Activated T-helper 2 cell treated with anti-CD3 and anti-CD28 coated beads, Interferon-gamma antibody, Interleukin-2, Interleukin-4, amounts not matched to agents 10 μg/mL and 5 μg/mL and 100 μg/mL, durations not matched to agents 14 hours and 24 hours and 36 hours (primary cell): ENCODE measurements around the gene CYP4F22. TPM values are rescaled to one million over a fixed set of nuclear protein-coding genes. Genes with fewer than 3 reads are reported as not detected.
"Not testable (repeated sequence)": the region's sequence is repeated elsewhere in the genome, so short reads cannot be mapped to it uniquely, and the experiment has no call there.

Experiments used
- DNase-seq: peaks from one replicate; pipeline ENCODE4 v3.0.0; 2021; ENCODE audit warnings: low spot score
- H3K27ac Mint-ChIP-seq: one replicate; pipeline ENCODE4 v1.8.0; 2021; ENCODE audit warnings: mixed read lengths
- H3K27me3 Mint-ChIP-seq: one replicate; pipeline ENCODE4 v1.8.0; 2021; ENCODE audit warnings: low read depth, mixed read lengths
- H3K36me3 Mint-ChIP-seq: one replicate; pipeline ENCODE4 v1.8.0; 2021; ENCODE audit warnings: low read depth, mixed read lengths
- H3K4me1 Mint-ChIP-seq: one replicate; pipeline ENCODE4 v1.8.0; 2021; ENCODE audit warnings: low read depth, mixed read lengths
- H3K4me3 Mint-ChIP-seq: one replicate; pipeline ENCODE4 v1.8.0; 2021; ENCODE audit warnings: low read depth, mild to moderate bottlenecking, moderate library complexity, mixed read lengths
- H3K9me3 Mint-ChIP-seq: one replicate; pipeline ENCODE4 v1.8.0; 2021; ENCODE audit warnings: mixed read lengths
- intact Hi-C: fragments of 100-400 bp; cut with micrococcal nuclease; formaldehyde crosslinking; loops from one replicate; pipeline ENCODE4 v1.15.1; 2023
- total RNA-seq: library from RNA; stranded (reverse); gene quantifications from 2 replicates; pipeline ENCODE4 v1.2.3, GENCODE V29; 2022

Gene CYP4F22
- total RNA-seq = 0.14 TPM in 2 replicates

DNA sequence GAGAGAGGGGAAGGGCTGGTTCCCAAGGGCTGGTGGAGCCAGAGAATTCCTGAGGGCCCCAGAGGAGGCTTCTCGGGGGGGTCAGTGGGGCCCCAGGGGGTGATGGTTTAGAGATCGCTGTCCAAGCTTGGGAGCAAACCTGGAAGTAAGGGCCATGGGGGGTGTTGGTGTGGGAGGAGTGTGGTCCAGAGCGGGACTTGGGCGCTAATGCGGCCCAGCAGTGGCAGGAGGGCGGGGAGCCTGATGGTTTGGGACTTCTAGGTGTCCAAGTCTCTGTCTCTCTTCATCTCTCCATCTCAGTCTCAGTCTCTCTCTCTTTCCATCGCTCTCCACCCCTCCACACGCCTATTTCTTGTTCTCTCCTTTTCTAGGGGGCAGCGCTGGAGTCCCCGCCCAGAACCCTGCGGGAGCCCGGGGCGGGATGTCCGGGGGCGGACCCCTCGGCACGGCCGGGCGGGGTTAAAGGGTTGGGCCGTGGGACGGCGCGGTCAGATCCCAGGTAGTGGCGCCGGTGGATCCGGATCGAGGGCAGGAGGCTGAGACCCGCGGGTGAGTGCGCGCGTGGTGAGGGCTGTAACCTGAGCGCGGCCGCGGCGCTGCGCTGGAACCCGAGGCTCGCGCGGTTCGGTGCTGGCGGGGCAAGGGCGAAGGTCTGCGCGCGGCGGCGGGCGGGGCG lies at the start of gene CYP4F22:
TSS of gene CYP4F22 (plus strand) at position 491 of the 676 bp plus-strand sequence. CDS start 16,812 bp downstream, outside the sequence.
- intact Hi-C loops = no loop called here
- Mint-ChIP-seq H3K4me1 (peaks cover 13% of the 10 kb centered on the region), H3K27me3 (peaks cover 37% of the 10 kb centered on the region), H3K27ac (no peak within 1 kb of the TSS), H3K4me3 (peak within 1 kb of the TSS; percentile 75), H3K36me3 (no peaks in the 10 kb centered on the region), H3K9me3 (no peaks in the 10 kb centered on the region)
- DNase-seq = no peak

DNA sequence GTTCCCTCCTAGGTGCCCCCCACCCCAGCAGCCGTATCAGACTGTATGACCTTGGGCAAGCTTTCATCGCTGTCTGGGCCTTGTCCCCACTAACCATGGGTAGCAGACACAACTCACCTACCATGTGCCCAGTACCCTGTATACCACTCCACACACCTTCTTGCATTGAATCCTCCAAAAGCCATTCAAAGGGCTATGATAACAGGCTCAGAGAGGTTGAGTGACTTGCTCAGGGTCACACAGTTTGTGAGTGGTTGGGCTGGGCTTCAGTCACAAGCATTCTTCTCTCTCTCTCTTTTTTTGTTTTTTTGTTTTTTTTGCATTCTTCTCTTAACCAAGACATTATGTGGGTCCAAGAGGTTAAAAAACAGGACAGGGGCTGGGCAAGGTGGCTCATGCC lies 46.6 kb upstream of the CYP4F22 start:
- H3K4me3 Mint-ChIP-seq = no peak overlapping the region
- H3K27me3 Mint-ChIP-seq = no peaks in the 10 kb centered on the region
- no peaks in the 10 kb centered on the region for H3K9me3 Mint-ChIP-seq
- intact Hi-C loops = loop anchor here (10.0 kb wide), 1 partner anchor 613 kb away; the partner anchor contains the start of gene TPM4
- H3K36me3 Mint-ChIP-seq = peaks cover 62% of the 10 kb centered on the region
- peak overlapping the region; percentile 51 for H3K27ac Mint-ChIP-seq
- peaks cover 28% of the 10 kb centered on the region for H3K4me1 Mint-ChIP-seq
- no peak for DNase-seq

DNA sequence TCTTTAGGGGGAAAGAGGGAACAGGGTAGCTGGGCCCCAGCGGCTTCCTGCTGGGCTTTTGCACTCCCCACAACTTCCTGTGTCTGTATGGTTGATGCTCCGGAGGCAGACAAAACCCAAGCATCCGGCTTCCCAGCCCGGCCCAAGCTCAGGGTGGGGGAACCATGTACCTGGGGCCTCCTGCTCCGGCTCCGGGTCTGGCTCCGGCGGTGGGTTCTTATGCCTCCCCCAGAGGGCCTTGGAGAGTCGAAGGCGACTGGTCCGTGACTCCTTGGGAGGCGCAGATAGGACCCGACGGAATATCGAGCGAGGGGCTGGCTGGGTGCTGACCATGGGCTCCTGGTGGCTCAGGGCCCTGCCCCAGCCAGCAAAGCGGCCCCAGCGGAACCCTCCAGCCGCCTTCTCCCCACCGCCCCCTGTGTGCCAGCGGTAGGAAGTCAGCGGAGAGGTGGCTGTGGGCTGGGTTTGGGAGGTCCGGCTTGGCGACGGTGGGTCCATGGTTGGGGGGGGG lies 44.4 kb upstream of the CYP4F22 start:
- peak; percentile 74 for DNase-seq
- Mint-ChIP-seq H3K27me3 (peaks cover 5% of the 10 kb centered on the region), H3K4me3 (peak overlapping the region; percentile 93), H3K9me3 (peaks cover 3% of the 10 kb centered on the region), H3K27ac (peak overlapping the region; percentile 93), H3K4me1 (peaks cover 49% of the 10 kb centered on the region), H3K36me3 (peaks cover 60% of the 10 kb centered on the region)
- intact Hi-C loops = loop anchor here (10.0 kb wide), 1 partner anchor 611 kb away; the partner anchor contains the start of gene TPM4

DNA sequence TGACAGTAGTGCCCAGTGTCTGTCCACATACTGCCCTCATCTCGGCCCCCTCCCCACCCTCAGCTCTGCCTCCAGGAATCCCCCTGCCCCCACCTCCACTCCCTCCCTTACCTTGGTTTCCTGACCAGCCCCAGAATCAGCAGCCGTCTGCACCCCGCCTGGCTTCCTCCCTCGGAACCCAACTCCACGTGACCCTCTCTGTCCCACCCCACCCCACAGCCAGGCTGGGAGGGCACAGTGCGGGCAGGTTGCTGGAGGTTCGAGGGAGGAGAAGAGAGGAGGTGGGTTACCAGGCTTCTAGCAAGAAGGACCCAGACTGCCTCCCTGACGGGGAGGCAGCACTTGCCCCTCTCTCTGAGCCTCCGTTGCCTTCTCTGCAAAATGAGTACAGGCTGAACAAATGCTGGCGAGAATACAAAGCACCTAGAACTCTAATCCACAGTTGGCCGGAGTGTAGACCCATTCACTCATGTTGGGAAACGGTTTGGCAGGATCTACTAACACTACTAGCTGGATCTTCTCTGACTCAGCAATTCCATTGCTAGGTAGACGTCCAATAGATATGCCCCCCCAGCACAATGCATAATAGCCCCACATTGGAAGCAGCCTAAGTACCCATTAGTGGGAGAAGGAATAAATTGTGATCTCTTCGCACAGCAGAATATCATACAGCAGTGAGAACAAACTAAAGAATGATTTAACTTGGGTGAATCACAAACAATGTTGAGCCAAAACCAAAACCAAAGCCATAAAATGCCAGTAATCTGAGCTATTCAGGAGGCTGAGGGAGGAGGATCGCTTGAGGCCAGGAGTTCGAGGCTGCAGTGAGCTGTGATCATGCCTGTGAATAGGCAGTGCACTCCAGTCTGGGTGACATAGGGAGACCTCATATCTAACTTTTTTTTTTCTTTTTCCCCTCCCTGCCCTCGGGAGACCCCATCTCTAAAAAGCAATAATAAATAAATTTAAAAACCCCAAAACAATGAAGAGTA lies 43.6 kb upstream of the CYP4F22 start, which contains the start of gene RASAL3:
TSS of gene RASAL3 (minus strand) at position 151 of the 992 bp plus-strand sequence. CDS start 186 bp downstream, outside the sequence.
- Mint-ChIP-seq H3K27ac (peak within 1 kb of the TSS; percentile 93), H3K27me3 (peaks cover 10% of the 10 kb centered on the region)
- intact Hi-C loops = loop anchor here (10.0 kb wide), 1 partner anchor 610 kb away; the partner anchor contains the start of gene TPM4

DNA sequence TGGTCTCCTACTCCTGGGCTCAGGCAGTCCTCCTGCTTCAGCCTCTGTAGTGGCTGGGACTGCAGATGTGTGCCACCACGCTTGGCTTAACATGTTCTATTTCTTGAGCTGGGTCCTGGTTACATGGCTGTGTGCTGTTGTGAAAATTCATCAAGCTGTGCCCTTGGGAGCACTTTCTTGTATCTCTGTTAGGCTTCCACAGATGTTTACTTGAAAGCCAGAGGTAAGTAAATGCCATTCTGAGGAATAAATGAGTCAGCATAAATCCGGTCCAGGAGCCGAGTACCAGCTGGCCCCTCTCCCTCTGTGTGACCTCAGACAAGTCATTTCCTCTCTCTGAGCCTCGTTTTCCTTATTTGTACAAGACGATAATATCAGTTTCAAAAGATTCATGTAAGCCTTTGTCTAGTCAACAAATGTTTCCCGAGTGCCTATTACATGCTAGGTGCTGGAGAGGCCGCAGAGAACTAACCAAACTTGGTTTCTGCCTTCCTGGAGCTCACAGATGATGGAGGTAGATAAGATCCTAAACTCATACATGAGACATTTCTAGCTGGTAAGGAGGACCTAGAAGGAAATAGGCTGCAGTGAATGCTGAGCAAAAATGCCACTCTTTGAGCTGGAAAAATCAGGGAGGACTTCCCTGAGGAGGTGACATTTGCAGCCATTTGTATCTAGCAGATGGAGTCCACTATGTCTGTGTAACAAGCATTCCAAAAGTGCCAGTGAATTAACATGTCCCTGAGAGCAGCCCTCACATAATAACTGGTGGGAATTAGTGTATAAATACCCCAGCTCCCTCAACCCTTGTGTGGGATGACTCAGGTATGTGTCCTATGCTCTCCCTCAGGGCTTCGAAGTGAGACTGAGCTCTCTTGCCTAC lies 41.2 kb upstream of the CYP4F22 start:
- peaks cover 14% of the 10 kb centered on the region for H3K27me3 Mint-ChIP-seq
- DNase-seq = peak; percentile 69
- peaks cover 3% of the 10 kb centered on the region for H3K9me3 Mint-ChIP-seq
- peaks cover 38% of the 10 kb centered on the region for H3K36me3 Mint-ChIP-seq
- peak overlapping the region; percentile 85 for H3K27ac Mint-ChIP-seq
- H3K4me3 Mint-ChIP-seq = peak overlapping the region; percentile 43
- peaks cover 49% of the 10 kb centered on the region for H3K4me1 Mint-ChIP-seq
- intact Hi-C loops = loop anchor here (1.0 to 10.0 kb wide), 7 partner anchors 35 to 608 kb away; partner anchors contain the start of genes AKAP8 and TPM4

More for the DNA sequence above, 43.6 kb upstream of the CYP4F22 start, which contains the start of gene RASAL3:
- Mint-ChIP-seq H3K4me3 (peak within 1 kb of the TSS; percentile 93), H3K36me3 (peaks cover 58% of the 10 kb centered on the region), H3K9me3 (peaks cover 3% of the 10 kb centered on the region), H3K4me1 (peaks cover 53% of the 10 kb centered on the region)
- peak; percentile 61 for DNase-seq

DNA sequence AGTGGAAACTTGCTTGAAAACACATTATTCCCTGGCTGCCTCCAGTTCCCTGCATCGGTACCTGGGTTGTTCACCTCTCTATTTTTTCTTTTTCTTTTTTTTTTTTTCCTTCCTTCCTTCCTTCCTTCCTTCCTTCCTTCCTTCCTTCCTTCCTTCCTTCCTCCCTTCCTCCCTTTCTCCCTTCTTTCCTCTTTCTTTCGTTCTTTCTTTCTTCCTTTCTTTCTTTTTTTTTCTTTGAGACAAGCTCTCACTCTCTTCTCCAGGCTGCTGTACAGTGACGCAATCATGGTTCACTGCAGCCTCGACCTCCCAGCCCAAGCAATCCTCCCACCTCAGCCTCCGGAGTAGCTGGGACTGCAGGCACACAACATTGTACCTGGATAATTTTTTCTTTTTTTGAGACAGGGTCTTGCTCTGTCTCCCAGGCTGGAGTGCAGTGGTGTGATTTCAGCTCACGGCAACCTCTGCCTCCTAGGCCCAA lies 40.6 kb upstream of the CYP4F22 start:
- H3K4me1 Mint-ChIP-seq = peaks cover 45% of the 10 kb centered on the region
- H3K4me3 Mint-ChIP-seq = peak overlapping the region; percentile 60
- H3K27me3 Mint-ChIP-seq = peaks cover 14% of the 10 kb centered on the region
- H3K27ac Mint-ChIP-seq = peak overlapping the region; percentile 90
- DNase-seq = no peak
- H3K36me3 Mint-ChIP-seq = peaks cover 32% of the 10 kb centered on the region
- intact Hi-C loops = loop anchor here (1.0 to 10.0 kb wide), 7 partner anchors 35 to 607 kb away; partner anchors contain the start of genes AKAP8 and TPM4
- peaks cover 3% of the 10 kb centered on the region for H3K9me3 Mint-ChIP-seq

DNA sequence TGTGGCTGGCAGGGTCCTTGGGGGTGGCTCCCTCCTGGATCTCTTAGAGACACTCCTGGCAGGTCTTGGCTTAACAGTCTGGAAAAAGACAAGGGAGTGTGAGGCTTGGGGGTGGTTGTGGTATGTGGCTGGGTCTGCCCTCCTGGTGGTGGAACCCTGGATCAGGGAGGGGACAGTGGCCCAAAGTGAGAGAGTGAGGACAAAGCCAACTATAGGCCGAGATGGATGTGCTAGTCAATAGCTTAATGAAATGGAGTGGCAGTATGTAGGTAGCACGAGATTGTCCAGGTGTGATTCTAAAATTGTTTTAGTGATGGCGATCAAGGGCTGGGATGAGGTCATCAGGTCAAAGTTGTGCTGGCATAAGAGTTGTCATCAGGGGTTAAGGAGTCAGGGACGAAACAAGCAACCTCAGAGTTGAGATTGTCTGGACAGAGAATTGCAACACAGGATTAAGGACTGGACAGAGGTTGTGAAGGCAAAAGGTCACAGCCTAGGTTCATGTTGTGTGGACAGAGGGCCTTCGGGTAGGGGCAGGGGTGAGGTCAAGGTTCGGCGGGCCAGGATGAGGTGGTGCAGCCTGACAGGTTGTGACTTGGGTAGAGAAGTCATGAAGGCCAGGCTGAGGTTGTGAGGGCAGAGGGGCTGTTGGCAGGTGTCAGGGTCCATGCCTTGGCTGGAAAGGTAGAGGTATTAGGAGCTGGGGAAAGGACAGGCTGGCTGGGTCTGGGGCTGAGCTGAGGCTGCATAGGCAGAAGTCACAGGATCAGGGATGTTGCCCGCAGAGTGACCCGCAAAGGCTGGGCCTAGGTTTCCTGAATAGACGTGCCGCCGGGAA lies 39.4 kb upstream of the CYP4F22 start:
- intact Hi-C loops = loop anchor here (10.0 kb wide), 1 partner anchor 606 kb away; the partner anchor contains the start of gene TPM4
- peaks cover 46% of the 10 kb centered on the region for H3K4me1 Mint-ChIP-seq
- peak overlapping the region; percentile 43 for H3K4me3 Mint-ChIP-seq
- H3K27me3 Mint-ChIP-seq = peaks cover 14% of the 10 kb centered on the region
- peaks cover 25% of the 10 kb centered on the region for H3K36me3 Mint-ChIP-seq
- DNase-seq = no peak
- H3K27ac Mint-ChIP-seq = peak overlapping the region; percentile 1
- H3K9me3 Mint-ChIP-seq = peaks cover 3% of the 10 kb centered on the region

DNA sequence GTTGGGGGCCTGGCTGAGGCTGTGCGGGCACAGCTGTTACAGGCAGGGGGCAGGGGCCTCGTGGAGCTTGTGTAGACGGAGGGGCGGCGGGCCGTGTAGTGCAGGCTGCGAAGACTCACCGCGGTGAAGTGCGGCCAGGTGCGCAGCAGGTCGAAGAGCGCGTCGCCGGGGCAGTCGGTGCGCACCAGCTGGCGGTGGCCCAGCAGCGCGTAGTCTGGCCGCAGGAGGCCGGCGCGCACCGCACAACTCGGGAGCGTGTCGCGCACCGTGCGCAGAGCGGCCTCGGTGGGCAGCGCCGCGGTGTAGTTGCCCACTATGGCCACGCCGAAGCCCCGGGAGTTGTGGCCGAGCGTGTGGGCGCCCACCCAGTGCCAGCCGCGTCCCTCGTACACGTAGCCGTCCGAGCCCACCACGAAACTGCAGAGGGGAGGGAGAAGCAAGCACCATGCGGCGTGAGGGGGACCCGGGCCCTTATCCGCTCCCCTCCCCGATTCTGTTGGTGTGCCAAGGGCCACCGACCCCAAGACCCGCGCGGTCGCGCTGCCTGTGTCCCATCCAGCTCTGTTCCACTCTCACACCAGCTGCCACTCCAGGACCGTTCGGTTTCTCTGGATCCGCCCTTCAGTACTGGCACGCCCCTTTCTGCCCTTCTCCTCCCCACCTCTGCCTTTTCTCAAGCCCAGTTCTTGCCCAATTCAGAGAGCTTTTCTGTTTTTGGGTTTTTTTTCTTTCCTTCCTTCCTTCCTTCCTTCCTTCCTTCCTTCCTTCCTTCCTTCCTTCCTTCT lies 38.6 kb upstream of the CYP4F22 start:
- H3K4me3 Mint-ChIP-seq = peak overlapping the region; percentile 45
- peaks cover 14% of the 10 kb centered on the region for H3K27me3 Mint-ChIP-seq
- intact Hi-C loops = loop anchor here (10.0 kb wide), 1 partner anchor 605 kb away; the partner anchor contains the start of gene TPM4
- no peak for DNase-seq
- peaks cover 42% of the 10 kb centered on the region for H3K4me1 Mint-ChIP-seq
- H3K36me3 Mint-ChIP-seq = peaks cover 21% of the 10 kb centered on the region
- H3K9me3 Mint-ChIP-seq = peaks cover 3% of the 10 kb centered on the region
- H3K27ac Mint-ChIP-seq = no peak overlapping the region

DNA sequence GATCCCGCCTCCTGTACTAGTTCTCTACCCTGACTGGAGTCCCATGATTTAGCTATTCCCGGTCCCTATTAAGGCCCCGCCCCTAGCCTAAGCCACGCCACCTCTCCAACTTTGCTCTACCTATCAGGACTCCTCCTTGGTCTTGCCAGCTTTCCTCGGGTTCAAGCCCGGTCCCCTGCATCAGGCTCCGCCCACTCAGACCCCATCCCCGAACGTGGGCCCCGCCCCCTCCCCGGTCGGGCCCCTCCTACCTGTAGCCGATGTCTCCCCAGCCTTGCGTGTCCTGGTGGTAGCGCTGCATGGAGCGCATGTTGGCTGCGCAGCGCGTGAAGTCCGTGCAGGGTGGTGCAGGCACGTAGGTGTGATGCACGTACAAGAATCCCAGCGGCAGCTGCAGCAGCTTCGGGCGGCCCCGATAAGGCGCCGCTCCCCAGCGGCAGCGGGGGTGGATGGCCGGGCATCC lies 36.7 kb upstream of the CYP4F22 start:
- H3K27me3 Mint-ChIP-seq = peaks cover 14% of the 10 kb centered on the region
- no peak overlapping the region for H3K4me3 Mint-ChIP-seq
- peaks cover 16% of the 10 kb centered on the region for H3K36me3 Mint-ChIP-seq
- H3K27ac Mint-ChIP-seq = no peak overlapping the region
- DNase-seq = no peak
- intact Hi-C loops = no loop called here
- H3K4me1 Mint-ChIP-seq = peaks cover 33% of the 10 kb centered on the region
- H3K9me3 Mint-ChIP-seq = peaks cover 3% of the 10 kb centered on the region

DNA sequence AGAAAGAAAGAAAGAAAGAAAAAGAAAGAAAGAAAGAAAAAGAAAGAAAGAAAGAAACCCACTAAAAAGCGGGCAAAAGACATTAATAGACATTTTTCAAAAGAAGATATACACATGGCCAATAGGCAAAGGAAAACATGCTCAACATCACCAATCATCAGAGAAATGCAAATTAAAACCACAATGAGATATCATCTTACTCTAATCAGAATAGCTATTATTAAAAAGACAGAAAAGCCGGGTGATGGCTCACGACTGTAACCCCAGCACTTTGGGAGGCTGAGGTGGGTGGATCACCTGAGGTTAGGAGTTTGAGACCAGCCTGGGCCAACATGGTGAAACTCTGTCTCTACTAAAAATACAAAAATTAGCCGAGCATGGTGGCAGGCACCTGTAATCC lies 34.5 kb upstream of the CYP4F22 start:
- H3K4me3 Mint-ChIP-seq, H3K9me3 Mint-ChIP-seq, H3K27ac Mint-ChIP-seq, DNase-seq, intact Hi-C loops, H3K36me3 Mint-ChIP-seq: not testable (repeated sequence)
- Mint-ChIP-seq H3K4me1 (peaks cover 13% of the 10 kb centered on the region), H3K27me3 (peaks cover 10% of the 10 kb centered on the region)
